GM19463 (cell line): ENCODE data around the gene HYKK.
"Not testable (repeated sequence)": the region's sequence is repeated elsewhere in the genome, so short reads cannot be mapped to it uniquely, and the experiment has no call there.

Source experiments
- ATAC-seq: cut with Tn5 transposase; IDR thresholded peaks from one replicate; pipeline ENCODE4 v1.9.1; 2021; ENCODE audit warnings: mild to moderate bottlenecking, moderate library complexity; ENCODE audit not compliant: unreplicated experiment

Gene HYKK

DNA sequence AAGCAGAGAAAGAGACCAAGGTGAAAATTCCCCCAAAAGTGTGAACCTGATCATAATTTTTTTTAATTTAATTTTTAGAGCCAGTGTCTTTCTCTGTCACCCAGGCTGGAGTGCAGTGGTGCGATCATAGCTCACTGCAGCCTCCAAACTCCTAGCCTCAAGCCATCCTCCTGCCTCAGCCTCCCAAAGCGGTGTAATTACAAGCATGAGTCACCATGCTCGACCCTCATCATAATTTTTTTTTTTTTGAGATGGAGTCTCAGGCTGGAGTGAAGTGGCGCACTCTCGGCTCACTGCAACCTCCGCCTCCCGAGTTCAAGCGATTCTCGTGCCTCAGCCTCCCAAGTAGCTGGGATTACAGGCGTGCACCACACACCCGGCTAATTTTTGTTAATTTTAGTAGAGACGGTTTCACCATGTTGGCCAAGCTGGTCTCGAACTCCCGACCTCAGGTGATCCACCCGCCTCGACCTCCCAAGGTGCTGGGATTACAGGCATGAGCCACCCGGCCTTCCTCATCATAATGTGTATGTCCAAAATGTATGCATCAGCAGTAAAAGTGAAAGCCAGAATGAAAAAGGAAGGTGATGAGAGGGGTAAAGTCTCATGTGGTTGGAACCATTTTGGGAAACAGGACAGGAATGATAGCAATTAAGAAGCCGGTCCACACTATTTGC lies 32.2 kb downstream of the HYKK start:
- ATAC-seq, result not testable (repeated sequence)

- peak; percentile 82 for ATAC-seq
These were observed 32.9 kb downstream of the HYKK start, which contains the start of gene PSMA4 for GRCh38 chr15:78540141-78540870. Gene PSMA4 (plus strand): TSS chr15:78540444. CDS start chr15:78541928, 1,484 bp downstream.

DNA sequence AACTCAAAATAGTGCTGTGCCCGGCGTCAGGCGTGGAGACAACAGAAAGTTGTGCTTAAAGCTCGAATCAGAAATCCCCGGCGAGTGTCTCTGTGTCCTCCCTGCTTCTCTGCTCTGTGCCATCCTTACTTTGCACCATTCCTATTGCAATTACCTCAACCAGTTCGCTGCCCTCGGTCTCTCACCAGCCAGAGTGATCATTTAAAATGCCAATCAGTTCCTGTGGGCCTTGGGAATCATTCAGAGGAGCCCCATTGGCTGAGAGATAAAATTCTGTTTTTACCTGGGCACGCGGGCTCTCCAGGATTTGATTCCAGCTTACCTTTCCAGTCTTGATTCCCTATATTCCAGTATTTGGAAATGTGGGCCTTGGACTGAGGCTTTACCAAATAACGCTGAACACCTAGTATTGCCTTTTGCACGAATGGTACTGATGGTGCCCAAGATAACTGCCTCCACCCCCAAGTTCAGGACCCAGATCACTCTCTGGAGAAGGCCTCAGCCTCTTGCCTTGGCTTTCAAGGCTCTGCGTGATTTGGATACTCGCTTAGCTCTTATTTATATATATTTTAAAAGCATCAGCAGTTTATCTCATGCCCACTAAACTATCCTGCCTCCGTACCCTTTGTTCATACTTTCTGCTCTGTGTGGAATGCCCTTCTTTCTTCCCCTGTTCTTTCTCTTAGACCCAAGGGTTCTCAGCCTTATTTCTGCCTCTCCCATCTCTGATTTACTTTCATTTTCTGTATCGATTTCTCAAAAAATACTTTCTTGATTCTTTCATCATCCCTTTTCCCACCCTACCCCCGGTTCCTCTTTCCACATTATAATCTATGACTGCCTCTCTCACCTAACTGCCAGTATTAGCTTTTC lies 33.7 kb downstream of the HYKK start:
- ATAC-seq, result no peak

DNA sequence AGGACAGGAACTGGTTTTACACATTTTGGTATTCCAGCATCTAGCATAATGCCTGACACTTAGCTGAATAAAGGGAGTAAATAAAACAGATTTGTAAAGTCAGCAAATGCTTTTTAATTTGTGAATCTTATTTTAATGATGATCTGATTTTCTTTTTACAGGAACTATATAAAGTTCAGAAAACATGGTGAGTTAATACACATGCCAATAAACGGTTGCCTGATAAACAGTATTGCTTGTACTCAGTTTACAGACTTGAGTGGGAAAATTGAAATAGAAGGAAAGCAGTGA lies 34.3 kb downstream of the HYKK start:
- ATAC-seq, result no peak

GRCh38 chr15:78542647-78543046 lies 35.3 kb downstream of the HYKK start:
- no peak for ATAC-seq

- no peak for ATAC-seq
These were observed 42.8 kb downstream of the HYKK start for GRCh38 chr15:78550194-78550593.

- no peak for ATAC-seq
These were observed 43.4 kb downstream of the HYKK start for GRCh38 chr15:78550815-78551214.

- ATAC-seq, result no peak
These were observed 44.5 kb downstream of the HYKK start for GRCh38 chr15:78551902-78552301.

DNA sequence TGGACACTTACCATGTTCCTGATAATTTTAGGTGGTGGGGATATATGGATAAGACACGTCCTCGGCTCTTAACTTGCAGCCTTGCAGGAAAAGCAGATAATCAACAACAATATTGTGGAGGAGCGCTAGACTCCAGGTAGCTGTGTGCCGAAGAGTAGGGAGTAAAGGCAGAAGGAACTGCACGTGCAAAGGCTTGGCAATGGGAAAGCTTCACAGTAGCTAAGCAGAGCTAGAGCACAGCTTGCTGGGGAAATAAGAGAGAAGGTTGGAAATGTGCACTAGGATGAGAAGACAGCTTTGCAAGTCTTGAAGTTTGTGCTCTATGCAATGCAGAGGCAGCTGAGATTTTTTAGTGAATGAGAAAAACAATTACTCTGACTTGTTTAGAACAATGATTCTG lies 45.2 kb downstream of the HYKK start:
- no peak for ATAC-seq

- ATAC-seq, result not testable (repeated sequence)
These were observed 52.8 kb downstream of the HYKK start for GRCh38 chr15:78560201-78560600.

DNA sequence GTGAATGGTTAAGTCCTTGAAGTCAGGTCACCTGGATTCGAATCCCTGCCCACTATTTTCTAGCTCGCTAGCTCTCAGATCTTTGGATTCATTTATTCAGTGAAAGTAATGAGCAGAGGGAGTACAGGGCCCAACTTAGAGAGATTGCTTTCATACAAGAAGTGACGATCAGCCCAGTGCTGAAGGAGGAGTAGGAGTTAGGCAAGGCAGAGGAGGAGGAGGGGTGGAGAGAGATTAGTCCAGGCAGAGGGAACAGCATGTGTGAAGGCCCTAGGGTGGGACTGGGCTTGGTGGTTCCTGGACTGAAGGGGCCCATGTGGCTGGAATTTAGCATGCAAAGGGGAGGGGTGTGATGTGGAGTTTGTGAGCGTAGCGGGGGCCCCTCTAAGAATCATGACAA lies 54.1 kb downstream of the HYKK start:
- ATAC-seq, result no peak

GRCh38 chr15:78563092-78563491 lies 55.7 kb downstream of the HYKK start:
- no peak for ATAC-seq

GRCh38 chr15:78564743-78565096 lies 57.3 kb downstream of the HYKK start:
- ATAC-seq, result peak; percentile 17

DNA sequence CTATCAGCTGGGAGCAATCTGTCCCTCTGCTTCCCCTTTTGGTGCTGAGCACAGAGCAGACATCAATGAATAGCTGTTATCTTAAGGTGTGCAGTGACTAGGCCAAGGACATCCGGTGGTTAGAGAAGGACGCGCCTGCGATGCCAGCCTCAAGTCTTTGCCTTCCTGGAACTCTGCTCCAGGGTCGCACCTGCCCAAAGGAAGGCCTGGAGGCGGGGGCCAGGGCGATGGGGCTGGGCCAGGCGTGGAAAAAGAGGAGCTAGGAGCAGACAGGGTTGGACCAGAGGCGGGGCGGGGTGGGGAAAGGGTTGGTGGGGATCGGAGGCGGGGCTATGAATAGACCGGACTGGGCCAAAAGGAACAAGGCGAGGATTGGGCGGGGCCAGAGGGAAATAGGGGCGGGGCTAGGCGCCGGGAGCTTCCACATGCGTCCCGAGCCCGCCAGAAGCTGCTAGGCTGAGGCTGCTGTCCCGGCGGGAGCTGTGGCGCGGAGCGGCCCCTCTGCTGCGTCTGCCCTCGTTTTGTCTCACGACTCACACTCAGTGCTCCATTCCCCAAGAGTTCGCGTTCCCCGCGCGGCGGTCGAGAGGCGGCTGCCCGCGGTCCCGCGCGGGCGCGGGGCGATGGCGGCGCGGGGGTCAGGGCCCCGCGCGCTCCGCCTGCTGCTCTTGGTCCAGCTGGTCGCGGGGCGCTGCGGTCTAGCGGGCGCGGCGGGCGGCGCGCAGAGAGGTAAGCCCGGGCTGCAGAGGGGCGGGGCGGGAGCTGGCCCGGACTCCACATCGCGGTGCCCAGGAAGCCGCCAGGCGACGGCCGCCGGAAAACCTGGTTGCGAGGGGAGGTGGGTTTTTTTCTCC lies 57.9 kb downstream of the HYKK start, which contains the start of gene CHRNA5:
CHRNA5 (plus strand) TSS at position 424 of the 854 bp plus-strand sequence; CDS start at position 624, 200 bp downstream.
- ATAC-seq, result peak; percentile 77

DNA sequence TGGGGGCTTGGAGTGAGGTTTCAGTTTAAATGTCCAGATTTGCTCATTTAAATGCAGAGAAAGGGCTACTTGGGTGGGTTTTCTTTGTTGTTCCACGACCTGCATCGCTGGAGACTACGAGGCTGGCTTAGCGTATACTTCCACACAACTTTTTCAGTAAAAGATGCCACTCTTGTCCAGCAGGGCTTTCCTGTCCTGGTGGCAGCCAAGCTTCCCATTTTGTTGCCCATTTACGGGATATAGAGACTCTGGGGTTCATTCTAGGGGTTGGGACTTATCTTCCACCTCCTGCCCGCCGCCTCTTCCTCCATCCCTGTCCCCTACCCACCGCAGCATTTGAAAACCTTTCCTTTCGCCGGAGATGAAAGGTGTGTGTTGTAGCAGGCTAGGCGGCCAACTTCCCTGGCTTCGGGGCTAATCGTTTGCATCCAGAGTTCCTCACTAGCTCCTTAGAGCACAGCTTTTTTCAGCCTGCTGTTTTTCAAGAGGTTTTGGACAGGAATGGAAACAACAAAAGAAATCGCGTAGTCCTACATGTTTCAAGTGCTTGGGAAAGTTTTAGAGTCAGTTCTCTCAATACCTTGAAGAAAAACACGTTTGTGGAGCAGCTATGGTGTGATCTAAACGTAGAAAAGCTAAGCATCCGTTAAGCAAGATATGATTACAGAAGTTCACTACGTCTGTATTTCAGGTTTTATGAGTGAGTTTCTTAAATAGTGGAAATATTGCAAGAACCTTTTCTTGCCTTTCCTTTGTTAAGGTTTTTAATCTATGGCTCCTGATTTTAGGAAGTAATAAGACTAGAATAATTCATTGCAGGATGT lies 58.8 kb downstream of the HYKK start:
- ATAC-seq, result no peak

DNA sequence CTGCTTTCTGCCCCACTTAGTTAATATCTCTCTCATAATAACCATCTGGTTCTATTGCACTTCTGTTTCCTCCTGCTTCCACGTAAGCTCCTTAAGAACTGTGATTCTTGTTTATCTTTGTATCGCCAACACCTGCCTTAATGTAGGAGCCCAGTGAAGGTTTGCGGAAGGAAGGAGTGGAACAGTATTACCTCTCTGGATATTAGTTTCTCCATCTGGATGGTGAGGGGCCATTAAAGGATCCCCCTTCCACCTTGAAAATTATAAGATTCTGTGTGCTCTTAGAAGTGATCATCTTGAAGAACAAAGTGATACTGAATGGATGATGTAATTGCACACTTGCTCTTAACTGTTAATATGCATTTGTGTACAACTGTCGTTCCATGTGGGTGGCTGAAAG lies 60.2 kb downstream of the HYKK start:
- no peak for ATAC-seq

- ATAC-seq, result no peak
These were observed 63.3 kb downstream of the HYKK start for GRCh38 chr15:78570710-78571109.

DNA sequence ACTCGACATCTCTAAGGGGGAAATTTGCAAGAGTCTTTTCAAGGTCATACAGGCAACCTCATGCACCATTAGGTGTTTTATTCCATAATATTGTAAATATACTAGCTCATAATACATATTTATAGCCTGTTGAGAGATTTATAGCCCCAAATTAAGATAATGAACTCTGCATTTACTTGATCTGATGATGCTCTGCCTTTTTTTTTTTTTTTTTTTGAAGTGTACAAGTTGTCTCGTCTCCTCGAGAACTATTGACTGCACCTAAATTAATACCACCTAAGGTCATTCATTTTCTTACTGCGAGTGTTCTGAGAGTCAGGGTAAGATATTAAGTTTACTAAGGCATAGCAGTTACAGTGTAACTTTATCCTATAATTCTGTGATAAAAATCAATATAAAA lies 64.0 kb downstream of the HYKK start:
- no peak for ATAC-seq

DNA sequence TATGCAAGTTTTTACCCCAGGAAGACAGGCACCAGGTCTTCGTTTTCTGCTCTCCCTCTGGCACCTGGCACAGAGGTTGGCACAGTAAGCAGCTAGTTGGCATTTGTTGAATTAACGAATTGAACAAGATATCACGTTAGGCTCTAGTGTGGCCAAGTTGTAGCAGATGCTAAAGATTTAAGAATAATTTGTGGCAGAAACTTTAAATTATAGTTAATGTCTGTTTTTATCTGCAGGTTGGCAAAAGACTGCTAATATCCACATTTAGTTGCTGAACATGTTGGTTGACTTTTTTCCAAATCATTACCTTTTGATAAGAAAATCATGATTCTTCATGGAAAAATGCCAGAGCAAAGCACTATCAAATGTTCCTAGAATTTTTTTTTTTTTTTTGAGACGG lies 66.0 kb downstream of the HYKK start:
- ATAC-seq, result no peak

DNA sequence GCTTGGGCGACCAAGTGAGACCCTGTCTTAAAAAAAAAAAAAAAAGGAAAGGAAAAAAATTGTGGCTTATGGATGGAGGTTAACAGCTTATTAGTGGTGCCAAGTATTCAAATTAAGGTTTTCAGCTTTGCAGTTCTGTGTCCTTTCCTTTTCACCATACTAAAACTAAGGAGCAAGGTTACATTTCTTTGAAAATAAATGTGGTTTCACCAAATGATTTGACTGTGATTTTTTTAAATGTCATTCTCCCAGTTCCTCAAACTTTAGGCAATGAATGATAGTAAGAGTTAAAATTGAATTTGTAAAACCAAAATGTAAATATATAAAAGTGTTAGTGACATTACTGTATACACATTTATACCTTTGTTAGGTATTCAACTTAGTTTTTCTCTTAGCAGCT lies 67.6 kb downstream of the HYKK start:
- ATAC-seq, result no peak
